ENCODE measurements around the gene ZNF18.
A peak's percentile ranks its signal among the peaks of the same experiment; 100 is the strongest.

Gene ZNF18

GRCh38 chr17:11997147-11997971 lies at the start of gene ZNF18:
Gene ZNF18, minus strand, starts transcription at chr17:11997475. Its CDS starts 4,646 bp downstream, at chr17:11992829.
- DNase-seq, result peak; percentile 42

GRCh38 chr17:12046786-12047185 lies 49.5 kb upstream of the ZNF18 start:
- no peak for DNase-seq

GRCh38 chr17:12043702-12044101 lies 46.4 kb upstream of the ZNF18 start:
- DNase-seq, result no peak

GRCh38 chr17:12041312-12041711 lies 44.0 kb upstream of the ZNF18 start:
- DNase-seq, result no peak

- no peak for DNase-seq
Observed at GRCh38 chr17:12040478-12040877, 43.2 kb upstream of the ZNF18 start.

- DNase-seq, result no peak
Observed at GRCh38 chr17:12037970-12038369, 40.7 kb upstream of the ZNF18 start.

- no peak for DNase-seq
Observed at GRCh38 chr17:12035673-12036072, 38.4 kb upstream of the ZNF18 start.

- no peak for DNase-seq
Observed at GRCh38 chr17:12034538-12034937, 37.3 kb upstream of the ZNF18 start.

- DNase-seq, result no peak
Observed at GRCh38 chr17:12028611-12029010, 31.3 kb upstream of the ZNF18 start.

GRCh38 chr17:12027658-12028057 lies 30.4 kb upstream of the ZNF18 start:
- DNase-seq, result no peak

- no peak for DNase-seq
Observed at GRCh38 chr17:12024327-12024726, 27.1 kb upstream of the ZNF18 start.

GRCh38 chr17:12022310-12022709 lies 25.0 kb upstream of the ZNF18 start:
- no peak for DNase-seq

- DNase-seq, result no peak
Observed at GRCh38 chr17:12021623-12022140, 24.4 kb upstream of the ZNF18 start.

GRCh38 chr17:12020642-12021622 lies 23.7 kb upstream of the ZNF18 start, which contains the start of gene MAP2K4:
Gene MAP2K4, plus strand, starts transcription at chr17:12020877. Its CDS starts 10 bp downstream, at chr17:12020887.
- peak; percentile 0 for DNase-seq

GRCh38 chr17:12007466-12007865 lies 10.2 kb upstream of the ZNF18 start:
- no peak for DNase-seq

GRCh38 chr17:11999696-12000095 lies 2.4 kb upstream of the ZNF18 start:
- no peak for DNase-seq

- DNase-seq, result no peak
Observed at GRCh38 chr17:11997972-11998233, 628 bp upstream of the ZNF18 start.

- DNase-seq, result no peak
Observed at GRCh38 chr17:11996722-11997146, 541 bp downstream of the ZNF18 start.

GRCh38 chr17:11991461-11991860 lies 5.8 kb downstream of the ZNF18 start:
- DNase-seq, result no peak

- no peak for DNase-seq
Observed at GRCh38 chr17:11990363-11990983, 6.8 kb downstream of the ZNF18 start.

- no peak for DNase-seq
Observed at GRCh38 chr17:11986942-11987329, 10.3 kb downstream of the ZNF18 start.

- no peak for DNase-seq
Observed at GRCh38 chr17:11986179-11986941, 10.9 kb downstream of the ZNF18 start.
